ENCODE measurements around the gene PCBP3.
"Not testable (repeated sequence)": the region's sequence is repeated elsewhere in the genome, so short reads cannot be mapped to it uniquely, and the experiment has no call there.

DNA sequence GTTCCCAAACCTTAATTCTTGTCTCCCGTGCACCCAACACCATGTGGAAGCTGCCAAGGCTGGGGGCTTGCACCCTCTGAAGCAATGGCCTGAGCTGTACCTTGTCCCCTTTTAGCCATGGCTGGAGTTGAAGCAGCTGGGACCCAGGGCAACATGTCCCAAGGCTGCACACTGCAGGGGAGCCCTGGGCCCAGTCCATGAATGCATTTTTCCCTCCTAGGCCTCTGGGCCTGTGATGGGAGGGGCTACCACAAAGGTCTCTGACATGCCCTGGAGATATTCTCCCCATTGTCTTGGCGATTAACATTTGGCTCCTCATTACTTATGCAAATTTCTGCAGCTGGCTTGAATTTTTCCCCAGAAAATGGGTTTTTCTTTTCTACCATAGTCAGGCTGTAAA, 317.9 kb downstream of the PCBP3 start:
- not testable (repeated sequence) for TF ChIP-seq POLR2A (IDR thresholded peaks at IDR 0.05; ENCODE audit: control extremely low read depth in 1 of 2, low read depth in 2 of 2, low read length in 2 of 2); JUN (IDR thresholded peaks at IDR 0.05; ENCODE audit: low read depth, low read length); EGR1 (IDR thresholded peaks at IDR 0.05; ENCODE audit: borderline replicate concordance, low read depth, low read length); SIN3A (conservative IDR thresholded peaks at IDR 0.05 in 1 of 2, IDR thresholded peaks at IDR 0.05 in 1 of 2; ENCODE audit: low read depth in 1 of 2, low read length in 2 of 2)
- TF ChIP-seq, protein P1, sequence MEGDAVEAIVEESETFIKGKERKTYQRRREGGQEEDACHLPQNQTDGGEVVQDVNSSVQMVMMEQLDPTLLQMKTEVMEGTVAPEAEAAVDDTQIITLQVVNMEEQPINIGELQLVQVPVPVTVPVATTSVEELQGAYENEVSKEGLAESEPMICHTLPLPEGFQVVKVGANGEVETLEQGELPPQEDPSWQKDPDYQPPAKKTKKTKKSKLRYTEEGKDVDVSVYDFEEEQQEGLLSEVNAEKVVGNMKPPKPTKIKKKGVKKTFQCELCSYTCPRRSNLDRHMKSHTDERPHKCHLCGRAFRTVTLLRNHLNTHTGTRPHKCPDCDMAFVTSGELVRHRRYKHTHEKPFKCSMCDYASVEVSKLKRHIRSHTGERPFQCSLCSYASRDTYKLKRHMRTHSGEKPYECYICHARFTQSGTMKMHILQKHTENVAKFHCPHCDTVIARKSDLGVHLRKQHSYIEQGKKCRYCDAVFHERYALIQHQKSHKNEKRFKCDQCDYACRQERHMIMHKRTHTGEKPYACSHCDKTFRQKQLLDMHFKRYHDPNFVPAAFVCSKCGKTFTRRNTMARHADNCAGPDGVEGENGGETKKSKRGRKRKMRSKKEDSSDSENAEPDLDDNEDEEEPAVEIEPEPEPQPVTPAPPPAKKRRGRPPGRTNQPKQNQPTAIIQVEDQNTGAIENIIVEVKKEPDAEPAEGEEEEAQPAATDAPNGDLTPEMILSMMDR (IDR thresholded peaks at IDR 0.05; ENCODE audit: control extremely low read depth in 1 of 3, insufficient read depth in 1 of 3, low read depth in 1 of 3, low read length in 3 of 3), result not testable (repeated sequence)
